Thoracic aorta (tissue), 2 donors: ENCODE data around the gene UNC13B. TPM values are rescaled to one million over a fixed set of nuclear protein-coding genes. Genes with fewer than 3 reads are reported as not detected.

Source experiments
- ATAC-seq: fragments of 150-250 bp; one replicate; pipeline ENCODE4 v1.8.0; 2017; ENCODE audit warnings: low read depth; ENCODE audit not compliant: insufficient number of reproducible peaks, low FRiP score
- DNase-seq: peaks from one replicate; pipeline ENCODE4 v3.0.0-alpha.2; 2020; ENCODE audit warnings: low spot score
- H3K27ac ChIP-seq, 2 donors: fragments of 200-600 bp; sonication (generic); 1 replicate in 1 of 2; 2 replicates in 1 of 2; pipeline ENCODE4 v1.5.1; 2016; ENCODE audit warnings: mild to moderate bottlenecking in 2 of 2, moderate library complexity in 2 of 2
- H3K27me3 ChIP-seq: fragments of 200-600 bp; sonication (generic); replicated peaks from 2 replicates; pipeline ENCODE4 v1.6.0; 2016; ENCODE audit warnings: mild to moderate bottlenecking; ENCODE audit not compliant: insufficient read depth
- H3K36me3 ChIP-seq: fragments of 200-600 bp; sonication (generic); one replicate; pipeline ENCODE4 v1.5.1; 2016
- H3K4me1 ChIP-seq, 2 donors: fragments of 200-600 bp; sonication (generic); 1 replicate in 1 of 2; 2 replicates in 1 of 2; pipeline versions ENCODE4 v1.5.1 to v1.6.0; 2016; ENCODE audit warnings: low read depth in 2 of 2, mild to moderate bottlenecking in 1 of 2; ENCODE audit not compliant: control insufficient read depth in 1 of 2
- H3K4me3 ChIP-seq: fragments of 200-600 bp; sonication (generic); 2 replicates; pipeline ENCODE4 v1.5.1; 2016; ENCODE audit warnings: mild to moderate bottlenecking
- H3K9me3 ChIP-seq: fragments of 200-600 bp; sonication (generic); 2 replicates; pipeline ENCODE4 v1.5.1; 2016
- CTCF ChIP-seq: fragments of 200-600 bp; sonication (generic); IDR thresholded peaks from one replicate; pipeline ENCODE4 v1.5.1; 2019; ENCODE audit warnings: antibody characterized with exemption
- total RNA-seq, 2 donors: library from RNA; depleted of rRNA; stranded (reverse); fragments of >200 nt; gene quantifications; one replicate each; pipeline versions ENCODE4 v1.1.0 to v1.2.3, GENCODE V29; 2016

The UNC13B gene
- total RNA-seq, 2 donors from 2014 or later: 38.1 to 47.4 TPM

GRCh38 chr9:35380039-35380438 lies 218.2 kb downstream of the UNC13B start:
- H3K4me3 ChIP-seq: no peak overlapping the region
- no peak for ATAC-seq
- H3K4me1 ChIP-seq: no peaks in the 10 kb centered on the region
- DNase-seq: no peak
- peaks cover 19% of the 10 kb centered on the region for H3K36me3 ChIP-seq
- H3K27ac ChIP-seq: no peak overlapping the region
- H3K9me3 ChIP-seq: no peaks in the 10 kb centered on the region
- no peak for TF ChIP-seq CTCF
- H3K27me3 ChIP-seq: no peaks in the 10 kb centered on the region

GRCh38 chr9:35380619-35381018 lies 218.8 kb downstream of the UNC13B start:
- Histone ChIP-seq H3K27me3 (no peaks in the 10 kb centered on the region), H3K27ac (no peak overlapping the region), H3K4me1 (no peaks in the 10 kb centered on the region), H3K9me3 (no peaks in the 10 kb centered on the region), H3K4me3 (no peak overlapping the region), H3K36me3 (peaks cover 19% of the 10 kb centered on the region)
- ATAC-seq: no peak
- TF ChIP-seq CTCF: no peak
- DNase-seq: no peak

GRCh38 chr9:35385042-35385441 lies 223.2 kb downstream of the UNC13B start:
- no peaks in the 10 kb centered on the region for H3K27me3 ChIP-seq
- ATAC-seq (no peak), DNase-seq (no peak)
- H3K4me1 ChIP-seq: no peaks in the 10 kb centered on the region
- TF ChIP-seq CTCF: peak; percentile 44
- H3K27ac ChIP-seq: no peak overlapping the region
- H3K4me3 ChIP-seq: no peak overlapping the region
- no peaks in the 10 kb centered on the region for H3K9me3 ChIP-seq
- H3K36me3 ChIP-seq: peaks cover 32% of the 10 kb centered on the region

- peaks cover 67% of the 10 kb centered on the region for H3K36me3 ChIP-seq
- H3K4me1 ChIP-seq: no peaks in the 10 kb centered on the region
- no peaks in the 10 kb centered on the region for H3K9me3 ChIP-seq
- H3K27me3 ChIP-seq: no peaks in the 10 kb centered on the region
- no peak for TF ChIP-seq CTCF
- DNase-seq (no peak), ATAC-seq (no peak)
- H3K27ac ChIP-seq: no peak overlapping the region
- H3K4me3 ChIP-seq: no peak overlapping the region
Measured at GRCh38 chr9:35395076-35395705, 233.4 kb downstream of the UNC13B start.

GRCh38 chr9:35395706-35396101 lies 233.9 kb downstream of the UNC13B start:
- no peak overlapping the region for H3K27ac ChIP-seq
- H3K4me3 ChIP-seq: no peak overlapping the region
- H3K27me3 ChIP-seq: no peaks in the 10 kb centered on the region
- no peaks in the 10 kb centered on the region for H3K9me3 ChIP-seq
- no peaks in the 10 kb centered on the region for H3K4me1 ChIP-seq
- H3K36me3 ChIP-seq: peaks cover 66% of the 10 kb centered on the region
- no peak for TF ChIP-seq CTCF
- ATAC-seq (no peak), DNase-seq (no peak)
